ENCODE measurements around the gene LCOR. TPM values are rescaled to one million over a fixed set of nuclear protein-coding genes. Genes with fewer than 3 reads are reported as not detected.

LCOR gene
- total and polyA plus RNA-seq, 4 donors: 2.5 to 31.2 (median 14.5) TPM

GRCh38 chr10:96992721-96993120 is 160.6 kb downstream of the LCOR start:
- no peak overlapping the region for H3K4me3 ChIP-seq (ENCODE audit: low read depth in 1 of 3, low read length in 3 of 3)
- 98% methylated on average over 1 of the region's 1 CpG for WGBS
- DNase-seq (ENCODE audit: low spot score): no peak

More at GRCh38 chr10:96992721-96993120, 160.6 kb downstream of the LCOR start:
- no peak overlapping the region for H3K9ac ChIP-seq (ENCODE audit: low read depth in 1 of 2, low read length in 2 of 2)
- TF ChIP-seq RXRA (IDR thresholded peaks at IDR 0.05) (no peak), CTCF (IDR thresholded peaks at IDR 0.05; ENCODE audit: low read depth, low read length, missing input control) (no peak), JUND (IDR thresholded peaks at IDR 0.05) (no peak), REST (IDR thresholded peaks at IDR 0.05) (no peak), GABPA (IDR thresholded peaks at IDR 0.05 in 1 of 2, conservative IDR thresholded peaks at IDR 0.05 in 1 of 2) (no peak), SP1 (IDR thresholded peaks at IDR 0.05) (no peak), MAX (IDR thresholded peaks at IDR 0.05) (no peak), EGR1 (IDR thresholded peaks at IDR 0.05; ENCODE audit: low read depth in 2 of 2) (no peak), RAD21 (IDR thresholded peaks at IDR 0.05) (no peak), NR2F2 (IDR thresholded peaks at IDR 0.05) (no peak), TAF1 (conservative IDR thresholded peaks at IDR 0.05) (no peak), FOXA1 (IDR thresholded peaks at IDR 0.05) (no peak), FOXA2 (IDR thresholded peaks at IDR 0.05) (no peak)
- TF ChIP-seq, protein P1, sequence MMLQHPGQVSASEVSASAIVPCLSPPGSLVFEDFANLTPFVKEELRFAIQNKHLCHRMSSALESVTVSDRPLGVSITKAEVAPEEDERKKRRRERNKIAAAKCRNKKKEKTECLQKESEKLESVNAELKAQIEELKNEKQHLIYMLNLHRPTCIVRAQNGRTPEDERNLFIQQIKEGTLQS (IDR thresholded peaks at IDR 0.05): no peak
- TF ChIP-seq, protein P2, sequence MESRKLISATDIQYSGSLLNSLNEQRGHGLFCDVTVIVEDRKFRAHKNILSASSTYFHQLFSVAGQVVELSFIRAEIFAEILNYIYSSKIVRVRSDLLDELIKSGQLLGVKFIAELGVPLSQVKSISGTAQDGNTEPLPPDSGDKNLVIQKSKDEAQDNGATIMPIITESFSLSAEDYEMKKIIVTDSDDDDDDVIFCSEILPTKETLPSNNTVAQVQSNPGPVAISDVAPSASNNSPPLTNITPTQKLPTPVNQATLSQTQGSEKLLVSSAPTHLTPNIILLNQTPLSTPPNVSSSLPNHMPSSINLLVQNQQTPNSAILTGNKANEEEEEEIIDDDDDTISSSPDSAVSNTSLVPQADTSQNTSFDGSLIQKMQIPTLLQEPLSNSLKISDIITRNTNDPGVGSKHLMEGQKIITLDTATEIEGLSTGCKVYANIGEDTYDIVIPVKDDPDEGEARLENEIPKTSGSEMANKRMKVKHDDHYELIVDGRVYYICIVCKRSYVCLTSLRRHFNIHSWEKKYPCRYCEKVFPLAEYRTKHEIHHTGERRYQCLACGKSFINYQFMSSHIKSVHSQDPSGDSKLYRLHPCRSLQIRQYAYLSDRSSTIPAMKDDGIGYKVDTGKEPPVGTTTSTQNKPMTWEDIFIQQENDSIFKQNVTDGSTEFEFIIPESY (IDR thresholded peaks at IDR 0.05): no peak
- no peak overlapping the region for H3K27ac ChIP-seq (ENCODE audit: low read depth in 1 of 2, low read length in 2 of 2)
- H3K4me1 ChIP-seq (ENCODE audit: control insufficient read depth in 4 of 4, insufficient read depth in 4 of 4, low read length in 3 of 4): peaks cover 0 to 2% (median under 1%) of the 10 kb centered on the region in 4 donors
- H3K36me3 ChIP-seq (ENCODE audit: control insufficient read depth in 4 of 4, insufficient read depth in 3 of 4, low read depth in 1 of 4, low read length in 3 of 4): no peaks in the 10 kb centered on the region
- H3K27me3 ChIP-seq (ENCODE audit: control insufficient read depth in 4 of 4, insufficient read depth in 4 of 4, low read length in 3 of 4): no peaks in the 10 kb centered on the region
- no peaks in the 10 kb centered on the region for H3K9me3 ChIP-seq (ENCODE audit: control insufficient read depth in 4 of 4, low read length in 3 of 4)
